Umbilical cord (tissue), 2 donors: Measurements from ENCODE around the gene RASL10B. TPM values are rescaled to one million over a fixed set of nuclear protein-coding genes. Genes with fewer than 3 reads are reported as not detected.
"Not testable (repeated sequence)": the region's sequence is repeated elsewhere in the genome, so short reads cannot be mapped to it uniquely, and the experiment has no call there.

Source experiments
- DNase-seq: peaks from one replicate; pipeline ENCODE4 v3.0.0-alpha.2; 2015; ENCODE audit warnings: low spot score
- total RNA-seq: library from RNA; depleted of rRNA; stranded (reverse); fragments of >200 nt; gene quantifications from one replicate; pipeline ENCODE4 v1.2.3, GENCODE V29; 2014; ENCODE audit warnings: low replicate concordance; ENCODE audit not compliant: insufficient read depth

Gene RASL10B
- total RNA-seq = 14.7 TPM

DNA sequence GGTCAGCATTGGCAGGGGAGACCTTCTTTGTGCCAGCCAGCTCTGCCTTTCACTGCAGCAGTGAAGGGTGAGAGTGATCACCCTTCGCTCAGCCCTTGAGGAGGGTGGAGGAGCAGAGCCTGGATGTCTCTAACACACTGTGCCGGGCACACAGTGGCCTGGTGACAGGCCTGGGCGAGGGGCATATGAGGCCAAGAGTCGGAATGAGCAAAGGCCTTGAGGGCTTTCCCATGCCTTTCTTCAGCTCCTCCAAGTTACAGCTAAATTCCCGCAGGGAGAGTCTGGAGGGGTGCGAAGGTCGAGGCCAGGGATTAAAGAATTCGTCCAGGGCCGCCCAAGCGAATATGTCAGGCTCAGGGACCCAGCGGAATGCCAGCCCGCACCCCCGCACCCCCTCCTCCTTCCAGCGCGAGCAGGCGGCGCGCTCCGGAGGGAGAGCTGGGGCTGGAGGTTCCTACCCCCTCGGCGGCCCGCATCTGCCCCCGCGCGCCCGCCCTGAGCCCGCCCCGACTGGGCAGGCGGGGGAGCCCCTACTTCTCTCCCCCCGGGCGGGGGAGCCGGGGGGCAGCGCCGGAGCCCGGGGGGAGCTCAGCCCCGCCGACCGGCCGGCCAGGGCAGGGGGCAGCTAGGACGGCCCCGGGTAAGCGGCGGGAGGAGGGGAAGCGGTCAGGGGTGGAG, at the start of gene RASL10B:
Gene RASL10B (plus strand): TSS at position 401 of the 678 bp plus-strand sequence. CDS start 3,546 bp downstream, outside the sequence.
- peak; percentile 56 for DNase-seq

DNA sequence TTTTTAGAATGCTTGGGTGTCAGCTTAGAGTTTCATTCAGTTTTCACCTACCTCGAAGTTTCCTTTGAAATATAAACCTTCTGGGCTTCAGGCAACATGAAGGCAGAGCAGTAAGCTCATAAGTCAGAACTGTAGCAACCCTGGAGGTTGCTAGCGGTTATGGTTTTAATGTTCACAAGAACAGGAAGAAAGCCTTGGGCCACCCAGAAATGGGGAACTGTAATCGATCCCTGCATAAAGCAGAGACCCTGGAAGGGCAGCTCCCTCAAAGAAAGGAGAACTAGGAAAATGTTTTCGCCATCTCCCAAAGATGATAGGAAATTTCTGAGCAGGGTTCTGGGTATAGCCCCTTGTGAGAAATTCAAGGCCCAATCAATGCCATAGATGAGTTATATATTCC, 47.8 kb upstream of the RASL10B start:
- DNase-seq = no peak

- DNase-seq = no peak
These were observed 47.2 kb upstream of the RASL10B start for GRCh38 chr17:35684055-35684802.

DNA sequence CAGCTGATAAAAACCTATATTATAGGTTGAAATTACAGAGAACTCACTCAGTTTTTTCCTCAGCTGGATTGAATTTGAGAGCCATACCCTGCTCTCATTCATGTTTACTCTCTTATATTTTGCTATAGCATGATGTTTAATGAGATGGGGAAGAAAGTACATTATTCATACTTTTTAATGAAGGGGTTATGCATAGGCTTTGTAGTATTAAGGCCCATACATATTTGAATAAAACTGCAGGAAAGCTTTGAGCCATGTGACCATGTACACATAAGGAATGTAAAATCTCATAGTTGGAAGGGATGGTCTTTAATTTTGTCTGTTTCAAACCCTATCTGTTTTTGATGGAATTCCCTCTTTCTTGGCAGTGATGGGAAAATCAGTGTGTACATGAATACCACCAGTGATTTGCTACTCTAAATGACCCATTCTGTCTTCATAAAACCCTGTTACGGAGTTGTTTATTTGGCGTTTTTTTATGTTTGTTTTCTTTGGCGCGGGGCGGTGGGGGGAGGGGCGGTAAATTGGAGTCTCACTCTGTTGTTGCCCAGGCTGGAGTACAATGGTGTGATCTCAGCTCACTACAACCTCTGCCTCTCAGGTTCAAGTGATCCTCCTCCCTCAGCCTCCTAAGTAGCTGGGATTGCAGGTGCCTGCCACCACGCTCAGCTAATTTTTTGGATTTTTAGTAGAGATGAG, 38.8 kb upstream of the RASL10B start:
- no peak for DNase-seq

- no peak for DNase-seq
These were observed 37.8 kb upstream of the RASL10B start for GRCh38 chr17:35693662-35694061.

GRCh38 chr17:35694906-35695305, 36.5 kb upstream of the RASL10B start:
- DNase-seq = no peak

DNA sequence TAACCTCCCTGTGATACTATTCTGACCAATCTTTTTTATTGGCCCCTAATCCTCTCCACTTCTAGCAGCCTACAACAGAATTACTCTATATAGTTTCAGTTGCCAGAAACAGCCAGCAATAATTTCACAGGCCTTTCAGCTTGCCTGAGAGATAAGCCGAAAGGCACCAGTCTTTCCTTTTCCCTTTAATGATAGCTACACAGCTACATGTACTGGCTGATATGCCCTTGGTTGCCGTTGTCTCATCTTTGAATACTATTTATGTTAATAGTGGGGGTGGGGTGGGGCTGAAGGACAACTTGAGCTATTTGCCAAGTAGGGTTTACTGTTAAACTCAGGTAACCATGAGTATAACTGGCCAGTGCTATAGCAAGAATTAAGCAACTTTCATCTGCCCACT, 35.8 kb upstream of the RASL10B start:
- no peak for DNase-seq

- DNase-seq = no peak
These were observed 32.6 kb upstream of the RASL10B start for GRCh38 chr17:35698800-35699199.

DNA sequence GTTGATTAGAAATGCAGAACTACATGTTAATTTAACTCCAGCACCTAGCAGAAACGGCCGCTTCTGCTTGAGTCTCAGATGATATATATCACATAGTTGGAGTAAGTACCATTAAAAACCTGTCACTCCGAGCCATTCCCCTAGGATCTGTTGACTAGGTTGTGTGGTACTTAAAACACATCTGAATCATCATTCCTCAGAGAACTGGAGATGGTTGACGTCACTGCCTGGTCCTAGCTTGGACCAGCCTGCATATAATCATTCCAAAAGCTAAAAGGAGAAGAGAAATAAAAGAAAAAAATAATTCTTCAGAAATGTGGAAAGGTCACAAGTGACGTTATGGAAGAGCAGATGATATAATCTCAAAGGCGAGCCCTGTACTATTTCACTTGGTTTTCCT, 31.3 kb upstream of the RASL10B start:
- no peak for DNase-seq

- no peak for DNase-seq
These were observed 29.9 kb upstream of the RASL10B start for GRCh38 chr17:35701491-35701890.

DNA sequence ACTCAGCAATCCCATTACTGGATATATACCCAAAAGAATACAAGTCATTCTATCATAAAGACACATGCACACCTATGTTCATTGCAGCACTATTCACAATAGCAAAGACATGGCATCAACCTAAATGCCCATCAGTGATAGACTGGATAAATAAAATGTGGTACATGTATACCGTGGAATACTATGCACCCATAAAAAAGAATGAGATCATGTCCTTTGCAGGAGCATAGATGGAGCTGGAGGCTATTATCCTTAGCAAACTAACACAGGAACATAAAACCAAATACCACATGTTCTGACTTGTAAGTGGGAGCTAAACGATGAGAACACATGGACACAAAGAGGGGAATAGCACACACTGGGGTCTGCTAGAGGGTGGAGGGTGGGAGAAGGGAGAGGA, 28.1 kb upstream of the RASL10B start:
- DNase-seq = not testable (repeated sequence)

DNA sequence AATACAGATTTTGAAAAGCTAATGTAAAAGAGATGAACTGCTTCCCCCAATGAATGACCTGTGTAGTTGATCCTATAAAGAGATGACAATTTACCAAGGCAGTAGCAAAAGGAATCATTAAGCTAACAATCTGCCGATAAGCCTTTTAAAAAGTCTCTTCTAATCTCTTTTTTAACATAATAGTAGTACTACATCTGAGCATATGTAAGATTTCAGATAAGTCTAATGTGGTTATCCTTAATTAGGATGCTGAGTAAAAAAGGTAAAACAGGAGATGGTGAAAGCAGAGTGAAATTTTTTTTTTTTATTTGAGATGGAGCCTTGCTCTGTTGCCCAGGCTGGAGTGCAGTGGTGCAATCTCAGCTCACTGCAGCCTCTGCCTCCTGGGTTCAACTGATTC, 26.2 kb upstream of the RASL10B start:
- no peak for DNase-seq

- DNase-seq = no peak
These were observed 25.7 kb upstream of the RASL10B start for GRCh38 chr17:35705705-35706104.

GRCh38 chr17:35708149-35708548, 23.3 kb upstream of the RASL10B start:
- no peak for DNase-seq

DNA sequence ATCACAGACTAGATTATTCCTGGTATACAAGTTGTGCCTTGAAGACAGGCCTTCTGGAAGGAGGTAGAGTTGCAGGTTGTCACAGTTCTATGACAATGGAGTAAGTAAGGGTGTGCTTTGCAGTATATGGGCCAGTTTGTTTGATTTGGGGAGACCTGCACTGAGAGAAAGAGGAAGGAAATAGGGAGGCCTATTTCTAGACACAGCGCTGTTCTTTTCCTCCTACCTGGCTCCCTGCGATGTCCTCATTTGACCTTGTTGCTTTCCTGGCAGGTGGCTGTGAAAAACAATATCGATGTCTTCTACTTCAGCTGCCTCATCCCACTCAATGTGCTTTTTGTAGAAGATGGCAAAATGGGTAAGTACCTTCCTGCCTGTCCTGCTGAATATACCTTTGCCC, 22.5 kb upstream of the RASL10B start:
- DNase-seq = no peak

DNA sequence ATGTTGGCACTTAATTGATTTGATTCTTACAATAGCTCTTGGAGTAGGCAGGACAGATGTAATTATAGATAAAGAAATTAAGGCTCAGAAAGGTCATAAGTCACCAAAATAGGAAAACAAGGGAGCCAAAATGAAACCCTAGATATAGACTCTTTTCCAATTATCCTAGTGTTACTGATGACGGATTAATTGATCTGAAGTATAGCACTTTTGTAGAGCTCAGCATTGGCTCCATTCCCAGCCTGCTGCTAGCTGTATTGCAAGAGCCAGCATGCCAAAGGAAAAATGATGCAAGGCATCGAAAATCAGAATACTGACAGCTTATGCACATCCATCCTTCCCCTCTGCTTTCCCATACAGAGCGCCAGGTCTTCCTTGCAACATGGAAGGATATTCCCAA, 21.6 kb upstream of the RASL10B start:
- DNase-seq = no peak

DNA sequence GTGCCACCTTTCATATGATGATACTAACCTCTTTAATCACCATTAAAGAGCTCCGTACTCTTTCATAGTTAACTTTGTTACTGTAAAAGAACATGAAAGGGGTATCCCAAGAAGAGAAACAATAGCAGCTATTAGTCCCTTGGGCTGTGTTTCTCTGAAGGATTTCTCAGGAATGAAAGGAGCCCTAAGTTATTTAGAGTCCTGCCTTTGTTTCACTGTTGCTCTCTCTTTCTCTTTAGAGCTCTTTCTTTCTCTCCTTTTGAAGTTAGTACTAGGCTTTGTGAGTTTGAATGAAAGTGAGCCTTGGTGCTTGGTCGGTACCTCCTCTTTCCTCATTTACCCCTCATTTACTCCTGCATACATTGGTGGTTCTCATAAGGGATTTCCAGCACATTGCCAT, 20.5 kb upstream of the RASL10B start:
- no peak for DNase-seq

GRCh38 chr17:35713069-35713728, 18.2 kb upstream of the RASL10B start:
- peak; percentile 36 for DNase-seq

- DNase-seq = no peak
These were observed 16.5 kb upstream of the RASL10B start for GRCh38 chr17:35714988-35715387.

DNA sequence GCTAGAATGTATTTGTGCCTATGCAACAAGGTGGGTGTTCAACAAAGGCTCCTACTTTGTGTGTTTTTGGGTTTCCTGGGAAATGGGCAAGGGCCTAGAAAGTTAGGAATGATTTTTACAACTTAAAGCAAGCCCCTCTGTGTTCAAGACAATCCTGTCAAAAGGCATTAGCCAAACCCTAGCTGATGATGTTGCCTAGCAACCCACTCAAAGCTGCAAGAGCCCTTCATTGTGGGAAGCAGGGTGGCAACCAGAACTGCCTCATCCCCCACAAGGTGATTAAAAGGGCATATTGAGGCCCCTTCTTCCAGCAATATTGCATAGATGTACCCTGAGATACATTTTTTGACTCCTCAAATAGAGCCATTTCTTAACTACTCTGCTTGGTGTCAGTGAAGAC, 16.0 kb upstream of the RASL10B start:
- no peak for DNase-seq

DNA sequence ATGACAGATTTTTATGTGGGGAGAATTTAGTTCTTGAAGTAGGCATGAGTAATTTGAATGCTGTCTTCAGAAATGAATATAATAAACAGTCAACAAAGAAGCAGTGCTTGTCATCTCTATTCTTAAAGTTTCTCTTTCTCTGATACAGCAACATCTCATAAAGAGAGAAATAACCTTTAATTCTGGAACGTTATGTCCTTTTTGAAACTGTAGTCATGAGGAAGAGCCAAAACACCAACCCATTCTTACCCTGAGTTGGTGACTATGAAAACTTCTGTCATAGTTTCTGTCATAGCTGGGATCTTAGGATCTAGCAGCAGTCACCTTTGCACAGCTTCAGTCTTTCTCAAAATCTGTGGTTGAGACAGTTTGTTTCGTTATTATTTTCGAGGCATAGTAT, 15.3 kb upstream of the RASL10B start:
- no peak for DNase-seq

DNA sequence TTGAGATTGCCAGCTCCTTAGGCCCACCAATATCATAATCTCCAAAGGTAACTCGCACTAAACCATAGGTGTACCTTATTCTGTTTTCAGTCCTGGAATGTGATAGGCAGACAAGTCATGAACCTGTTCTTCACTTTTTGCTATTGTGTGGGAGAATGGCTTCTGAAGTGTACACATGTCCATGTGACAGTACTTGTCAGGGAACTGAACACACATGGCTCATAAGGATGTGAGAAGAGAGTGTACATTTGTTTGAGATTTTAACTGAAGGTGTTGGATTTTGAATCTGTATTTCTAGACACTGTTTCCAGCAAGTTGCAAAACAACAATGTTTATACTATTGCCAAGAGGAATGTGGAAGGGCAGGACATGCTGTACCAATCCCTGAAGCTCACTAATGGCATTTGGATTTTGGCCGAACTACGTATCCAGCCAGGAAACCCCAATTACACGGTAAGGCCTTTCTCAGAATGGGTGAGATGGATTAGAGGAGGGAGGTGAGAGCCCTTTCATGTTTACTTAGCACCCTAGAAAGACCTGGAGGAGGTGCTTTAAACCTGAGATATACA, 14.5 kb upstream of the RASL10B start:
- DNase-seq = no peak
